IMR-90 (cell line): ENCODE data around the gene MMP23B. TPM values are rescaled to one million over a fixed set of nuclear protein-coding genes. Genes with fewer than 3 reads are reported as not detected.

Source experiments
- ATAC-seq: fragments of 200-7000 bp; cut with Tn5 transposase; 2 replicates; pipeline ENCODE4 v1.9.1; 2020; ENCODE audit warnings: low read depth, mild to moderate bottlenecking, moderate library complexity
- BruUV-seq: library from RNA; stranded (reverse); fragments of 400-500 nt; replicated peaks from 2 replicates; lab custom pipeline; 2021; lab: Mats Ljungman, UMichigan
- CTCF ChIA-PET: fragments of 300-600 bp; formaldehyde crosslinking; extraction: SDS; loops from one replicate; lab custom pipeline; 2021; ENCODE audit warnings: antibody characterized with exemption; lab: Yijun Ruan, JAX
- POLR2A ChIA-PET: fragments of 300-600 bp; sonication (Branson Sonifier 250); formaldehyde crosslinking; loops from one replicate; lab custom pipeline; 2022; ENCODE audit warnings: antibody characterized with exemption; ENCODE audit not compliant: unreplicated experiment; lab: Charles Lee
- DNase-seq: peaks from one replicate; pipeline ENCODE4 v3.0.0; 2013
- H2AFZ ChIP-seq: replicated peaks from 2 replicates; pipeline ENCODE3; 2013; ENCODE audit warnings: low read length, mild to moderate bottlenecking; ENCODE audit not compliant: poor library complexity
- H2AK5ac ChIP-seq: 2 replicates; pipeline ENCODE4 v1.6.1; 2013; ENCODE audit warnings: low read depth, low read length, inconsistent platforms
- H2AK9ac ChIP-seq: replicated peaks from 2 replicates; pipeline ENCODE3; 2013; ENCODE audit warnings: mild to moderate bottlenecking, low read depth, low read length, moderate library complexity; ENCODE audit not compliant: poor library complexity
- H2BK120ac ChIP-seq: 2 replicates; pipeline ENCODE4 v1.6.1; 2013; ENCODE audit warnings: low read depth, low read length, inconsistent platforms
- H2BK15ac ChIP-seq: 3 replicates; pipeline ENCODE4 v1.6.1; 2013; ENCODE audit warnings: low read depth, low read length, inconsistent platforms
- H2BK20ac ChIP-seq: 2 replicates; pipeline ENCODE4 v1.6.1; 2013; ENCODE audit warnings: low read depth, mild to moderate bottlenecking, inconsistent platforms, low read length, moderate library complexity
- H2BK5ac ChIP-seq: 2 replicates; pipeline ENCODE4 v1.6.1; 2013; ENCODE audit warnings: mild to moderate bottlenecking, low read depth, low read length, inconsistent platforms; ENCODE audit not compliant: poor library complexity, severe bottlenecking
- H3K14ac ChIP-seq: replicated peaks from 2 replicates; pipeline ENCODE4 v1.6.1; 2013; ENCODE audit warnings: low read depth, low read length, inconsistent platforms
- H3K18ac ChIP-seq: 2 replicates; pipeline ENCODE4 v1.6.1; 2013; ENCODE audit warnings: low read depth, low read length, control low read depth
- H3K23ac ChIP-seq: 2 replicates; pipeline ENCODE4 v1.6.1; 2013; ENCODE audit warnings: low read depth, low read length, inconsistent platforms
- H3K27ac ChIP-seq: 2 replicates; pipeline ENCODE4 v1.5.1; 2013; ENCODE audit warnings: mild to moderate bottlenecking, control low read depth, low read length; ENCODE audit not compliant: insufficient read depth
- H3K27me3 ChIP-seq: 2 replicates; pipeline ENCODE4 v1.6.1; 2013; ENCODE audit warnings: low read length; ENCODE audit not compliant: control insufficient read depth, insufficient read depth
- H3K36me3 ChIP-seq: 2 replicates; pipeline ENCODE4 v1.6.1; 2013; ENCODE audit warnings: low read length, mixed read lengths; ENCODE audit not compliant: control insufficient read depth, insufficient read depth
- H3K4ac ChIP-seq: 2 replicates; pipeline ENCODE4 v1.6.1; 2013; ENCODE audit warnings: low read depth, low read length, inconsistent platforms
- H3K4me1 ChIP-seq: 2 replicates; pipeline ENCODE4 v1.6.1; 2013; ENCODE audit warnings: low read length, mixed read lengths; ENCODE audit not compliant: control insufficient read depth, insufficient read depth
- H3K4me2 ChIP-seq: 2 replicates; pipeline ENCODE4 v1.6.1; 2013; ENCODE audit warnings: low read depth, mild to moderate bottlenecking, control low read depth, low read length, moderate library complexity
- H3K4me3 ChIP-seq: 2 replicates; pipeline ENCODE4 v1.5.1; 2013; ENCODE audit warnings: low read depth, mild to moderate bottlenecking, control low read depth, low read length, moderate library complexity; ENCODE audit not compliant: insufficient read depth
- H3K56ac ChIP-seq: 2 replicates; pipeline ENCODE4 v1.6.1; 2013; ENCODE audit warnings: low read length, inconsistent platforms; ENCODE audit not compliant: insufficient read depth; ENCODE audit errors: extremely low read depth
- H3K79me1 ChIP-seq, 2 experiments: 2 replicates each; pipeline ENCODE4 v1.6.1; 2013; ENCODE audit warnings: low read length in 2 of 2, inconsistent platforms in 1 of 2, low read depth in 1 of 2
- H3K9ac ChIP-seq: 2 replicates; pipeline ENCODE4 v1.6.1; 2013; ENCODE audit warnings: low read depth, low read length, control low read depth
- H3K9me1 ChIP-seq: 2 replicates; pipeline ENCODE4 v1.6.1; 2013; ENCODE audit warnings: low read length, inconsistent platforms; ENCODE audit not compliant: insufficient read depth
- H3K9me3 ChIP-seq: 2 replicates; pipeline ENCODE4 v1.6.1; 2013; ENCODE audit warnings: low read length; ENCODE audit not compliant: control insufficient read depth, insufficient read depth
- H4K20me1 ChIP-seq: 2 replicates; pipeline ENCODE4 v1.6.1; 2013; ENCODE audit warnings: low read length, inconsistent platforms; ENCODE audit not compliant: insufficient read depth
- H4K5ac ChIP-seq: 2 replicates; pipeline ENCODE4 v1.6.1; 2013; ENCODE audit warnings: mild to moderate bottlenecking, low read depth, low read length, control low read depth
- H4K8ac ChIP-seq, 2 experiments: 2 replicates each; pipeline ENCODE4 v1.6.1; 2013; ENCODE audit warnings: low read depth in 2 of 2, low read length in 2 of 2, control low read depth in 1 of 2, inconsistent platforms in 1 of 2
- H4K91ac ChIP-seq: 2 replicates; pipeline ENCODE4 v1.6.1; 2013; ENCODE audit warnings: low read depth, low read length, inconsistent platforms; ENCODE audit not compliant: insufficient read depth
- BHLHE40 ChIP-seq: fragments of 150-350 bp; IDR thresholded peaks from 2 replicates; pipeline ENCODE4 v1.6.1; 2016; ENCODE audit warnings: mild to moderate bottlenecking, low read depth, low read length
- CEBPB ChIP-seq: IDR thresholded peaks from 2 replicates; pipeline ENCODE4 v1.6.1; 2012; ENCODE audit warnings: low read depth, low read length, improper control_type of control experiment
- CHD1 ChIP-seq: IDR thresholded peaks from 2 replicates; pipeline ENCODE4 v1.6.1; 2012; ENCODE audit warnings: low read depth, low read length, improper control_type of control experiment
- ELK1 ChIP-seq: fragments of 150-350 bp; IDR thresholded peaks from 2 replicates; pipeline ENCODE4 v1.6.1; 2016; ENCODE audit warnings: low read depth, mild to moderate bottlenecking, low read length, moderate library complexity, borderline replicate concordance
- FOS ChIP-seq: fragments of 150-350 bp; IDR thresholded peaks from 2 replicates; pipeline ENCODE4 v1.6.1; 2016; ENCODE audit warnings: low read depth, low read length
- MAFK ChIP-seq: IDR thresholded peaks from 2 replicates; pipeline ENCODE4 v1.6.1; 2012; ENCODE audit warnings: low read depth, low read length, improper control_type of control experiment
- MAZ ChIP-seq: IDR thresholded peaks from 2 replicates; pipeline ENCODE4 v1.6.1; 2012; ENCODE audit warnings: low read depth, mild to moderate bottlenecking, low read length, improper control_type of control experiment, moderate library complexity, borderline replicate concordance
- MXI1 ChIP-seq: IDR thresholded peaks from 2 replicates; pipeline ENCODE4 v1.6.1; 2012; ENCODE audit warnings: low read depth, mild to moderate bottlenecking, low read length, moderate library complexity, borderline replicate concordance
- NFE2L2 ChIP-seq: fragments of 150-350 bp; IDR thresholded peaks from 2 replicates; pipeline ENCODE4 v1.6.1; 2016; ENCODE audit warnings: low read depth, mild to moderate bottlenecking, low read length
- POLR2A ChIP-seq: IDR thresholded peaks from 2 replicates; pipeline ENCODE4 v1.6.1; 2012; ENCODE audit warnings: mild to moderate bottlenecking, low read depth, low read length
- RAD21 ChIP-seq: IDR thresholded peaks from 2 replicates; pipeline ENCODE4 v1.6.1; 2012; ENCODE audit warnings: low read length, improper control_type of control experiment
- RCOR1 ChIP-seq: IDR thresholded peaks from 2 replicates; pipeline ENCODE4 v1.6.1; 2012; ENCODE audit warnings: mild to moderate bottlenecking, low read length, improper control_type of control experiment; ENCODE audit not compliant: insufficient replicate concordance
- RFX5 ChIP-seq: IDR thresholded peaks from 2 replicates; pipeline ENCODE4 v1.8.0; 2012; ENCODE audit warnings: low read depth, mild to moderate bottlenecking, low read length, moderate library complexity
- SMC3 ChIP-seq: fragments of 150-350 bp; IDR thresholded peaks from 2 replicates; pipeline ENCODE4 v1.6.1; 2016; ENCODE audit warnings: low read depth, mild to moderate bottlenecking, antibody characterized with exemption, low read length, moderate library complexity
- WGBS, 2 experiments: methylation state at CpG; one replicate each; pipeline versions ENCODE4 v1.1.5 to v1.1.7; 2013; ENCODE audit warnings: missing lambda C conversion rate in 2 of 2; ENCODE audit not compliant: insufficient read length in 1 of 2; ENCODE audit errors: extremely low coverage in 2 of 2; 5-methylcytosine and 5-hydroxymethylcytosine counted together
- dilution Hi-C: fragments of 300-500 bp; cut with HindIII; formaldehyde crosslinking; loops from one replicate; pipeline ENCODE4 v1.14.3; 2018; ENCODE audit warnings: low sequenced_read_pairs; ENCODE audit not compliant: unreplicated experiment
- in situ Hi-C: fragments of 300-500 bp; cut with MboI; formaldehyde crosslinking; loops from 3 replicates; pipeline ENCODE4 v1.14.3; 2019; ENCODE audit warnings: low sequenced_read_pairs, inconsistent platforms, mixed read lengths
- intact Hi-C: fragments of 100-400 bp; cut with micrococcal nuclease; formaldehyde crosslinking; loops from 2 replicates; pipeline ENCODE4 v1.10.0; 2022
- polyA plus RNA-seq, 3 experiments: library from polyadenylated mRNA; depleted of rRNA; stranded (reverse); fragments of >200 nt; gene quantifications; 2 replicates each; pipeline ENCODE4 v1.2.3, GENCODE V29; 2012; ENCODE audit warnings: low replicate concordance in 1 of 3
- total RNA-seq: library from RNA; depleted of rRNA; stranded (reverse); fragments of >200 nt; gene quantifications from 2 replicates; pipeline ENCODE4 v1.2.3, GENCODE V29; 2012
- TF ChIP-seq, protein P1 (sequence below): fragments of 150-350 bp; IDR thresholded peaks from 2 replicates; pipeline ENCODE4 v1.6.1; 2017; ENCODE audit warnings: mild to moderate bottlenecking, antibody characterized with exemption, low read length, low read depth
- TF ChIP-seq, protein P2 (sequence below): conservative IDR thresholded peaks from 2 replicates; pipeline ENCODE4 v1.5.1; 2012; ENCODE audit warnings: mild to moderate bottlenecking, low read depth, low read length, improper control_type of control experiment

MMP23B gene
- total and polyA plus RNA-seq, 2 of the 4 experiments (the other 2 are of a cell fraction) = 1.1 to 5.4 TPM

DNA sequence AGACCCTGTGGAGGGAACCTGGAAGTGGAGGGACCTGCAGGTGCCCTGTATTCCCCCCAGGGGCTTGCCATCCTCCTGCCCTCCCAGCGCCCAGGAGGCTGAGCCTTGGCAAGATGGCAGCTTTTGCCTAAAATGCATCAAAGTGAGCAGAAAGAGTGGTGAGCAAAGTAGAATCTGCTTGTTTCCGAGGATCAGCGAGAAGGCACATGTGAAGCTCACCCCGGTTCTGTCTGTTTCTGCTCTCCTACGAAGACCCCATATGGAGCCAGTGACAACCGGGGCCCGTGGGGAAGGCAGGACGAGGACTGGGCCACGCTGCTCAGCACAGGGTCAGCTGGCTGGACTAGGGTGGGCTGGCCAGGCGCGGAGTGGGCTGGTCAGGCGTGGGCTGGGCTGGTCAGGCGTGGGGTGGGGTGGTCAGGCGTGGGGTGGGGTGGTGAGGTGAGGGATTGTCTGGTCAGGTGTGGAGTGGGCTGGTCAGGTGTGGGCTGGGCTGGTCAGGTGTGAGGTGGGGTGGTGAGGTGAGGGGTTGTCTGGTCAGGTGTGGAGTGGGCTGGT, 26.9 kb upstream of the MMP23B start:
- Histone ChIP-seq H4K8ac (no peak overlapping the region), H3K4ac (no peak overlapping the region), H2BK20ac (no peak overlapping the region), H3K4me1 (peaks cover 3% of the 10 kb centered on the region; the same call in 1 of the 2 replicates), H3K27me3 (peaks cover 3% of the 10 kb centered on the region; the same call in 1 of the 2 replicates), H3K14ac (no peak overlapping the region), H3K9me1 (no peaks in the 10 kb centered on the region), H2AK5ac (no peak overlapping the region), H2BK120ac (no peak overlapping the region), H4K20me1 (no peaks in the 10 kb centered on the region), H4K91ac (no peak overlapping the region), H3K4me3 (no peak overlapping the region), H2AK9ac (no peak overlapping the region), H2AFZ (no peak overlapping the region), H4K5ac (no peak overlapping the region), H3K27ac (no peak overlapping the region), H3K18ac (no peak overlapping the region), H3K9ac (no peak overlapping the region), H3K79me1 (0 out of 4 replicates have a peak, but pooled peaks cover 0 to 3% of the 10 kb centered on the region in 2 experiments), H2BK15ac (no peak overlapping the region), H3K9me3 (no peaks in the 10 kb centered on the region), H3K23ac (no peak overlapping the region), H3K4me2 (no peak overlapping the region), H3K56ac (no peak overlapping the region), H2BK5ac (no peak overlapping the region), H3K36me3 (no peaks in the 10 kb centered on the region)
- in situ Hi-C loops = no loop called here
- no TSS peak for BruUV-seq
- TF ChIP-seq POLR2A (no peak), RFX5 (no peak), ELK1 (no peak), MAZ (no peak), FOS (no peak), CHD1 (no peak), SMC3 (no peak), MXI1 (no peak), NFE2L2 (no peak), CEBPB (no peak), BHLHE40 (no peak), RAD21 (no peak), MAFK (no peak), RCOR1 (no peak)
- TF ChIP-seq, protein P1, sequence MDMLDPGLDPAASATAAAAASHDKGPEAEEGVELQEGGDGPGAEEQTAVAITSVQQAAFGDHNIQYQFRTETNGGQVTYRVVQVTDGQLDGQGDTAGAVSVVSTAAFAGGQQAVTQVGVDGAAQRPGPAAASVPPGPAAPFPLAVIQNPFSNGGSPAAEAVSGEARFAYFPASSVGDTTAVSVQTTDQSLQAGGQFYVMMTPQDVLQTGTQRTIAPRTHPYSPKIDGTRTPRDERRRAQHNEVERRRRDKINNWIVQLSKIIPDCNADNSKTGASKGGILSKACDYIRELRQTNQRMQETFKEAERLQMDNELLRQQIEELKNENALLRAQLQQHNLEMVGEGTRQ = no peak
- TF ChIP-seq, protein P2, sequence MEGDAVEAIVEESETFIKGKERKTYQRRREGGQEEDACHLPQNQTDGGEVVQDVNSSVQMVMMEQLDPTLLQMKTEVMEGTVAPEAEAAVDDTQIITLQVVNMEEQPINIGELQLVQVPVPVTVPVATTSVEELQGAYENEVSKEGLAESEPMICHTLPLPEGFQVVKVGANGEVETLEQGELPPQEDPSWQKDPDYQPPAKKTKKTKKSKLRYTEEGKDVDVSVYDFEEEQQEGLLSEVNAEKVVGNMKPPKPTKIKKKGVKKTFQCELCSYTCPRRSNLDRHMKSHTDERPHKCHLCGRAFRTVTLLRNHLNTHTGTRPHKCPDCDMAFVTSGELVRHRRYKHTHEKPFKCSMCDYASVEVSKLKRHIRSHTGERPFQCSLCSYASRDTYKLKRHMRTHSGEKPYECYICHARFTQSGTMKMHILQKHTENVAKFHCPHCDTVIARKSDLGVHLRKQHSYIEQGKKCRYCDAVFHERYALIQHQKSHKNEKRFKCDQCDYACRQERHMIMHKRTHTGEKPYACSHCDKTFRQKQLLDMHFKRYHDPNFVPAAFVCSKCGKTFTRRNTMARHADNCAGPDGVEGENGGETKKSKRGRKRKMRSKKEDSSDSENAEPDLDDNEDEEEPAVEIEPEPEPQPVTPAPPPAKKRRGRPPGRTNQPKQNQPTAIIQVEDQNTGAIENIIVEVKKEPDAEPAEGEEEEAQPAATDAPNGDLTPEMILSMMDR = no peak
- dilution Hi-C loops = no loop called here
- 62% methylated on average over 3 of the region's 14 CpGs; no CpG with 5 or more reads in 1 of the 2 experiments for WGBS, 2 experiments
- ChIA-PET POLR2A (no interaction called here), CTCF (no interaction called here)
- intact Hi-C loops = no loop called here
- no peak for DNase-seq
- ATAC-seq = no peak
